Measurements from ENCODE around the gene AFG1L. TPM values are rescaled to one million over a fixed set of nuclear protein-coding genes. Genes with fewer than 3 reads are reported as not detected.
"Not testable (repeated sequence)": the region's sequence is repeated elsewhere in the genome, so short reads cannot be mapped to it uniquely, and the experiment has no call there.

Gene AFG1L
- total RNA-seq, 2 donors from 2014 or later = 3.5 TPM

DNA sequence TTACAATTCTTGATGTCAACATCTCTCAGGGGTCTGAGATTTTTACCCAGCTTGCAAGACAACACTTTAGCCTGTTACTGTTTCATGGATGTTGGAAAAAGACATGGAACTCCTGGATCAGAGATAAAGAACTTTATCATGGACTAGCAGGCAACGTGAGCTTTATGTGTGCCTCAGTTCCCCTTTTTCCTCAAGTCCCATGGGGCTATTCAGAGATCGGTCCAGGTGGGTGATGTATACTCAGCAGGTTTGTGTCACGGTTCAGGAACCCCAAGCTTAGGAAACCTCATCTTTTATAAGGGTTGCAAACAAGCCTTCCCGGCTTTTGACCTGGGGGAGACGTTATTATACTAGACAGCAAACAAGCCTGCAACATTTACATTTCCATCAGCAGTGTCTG is 15.0 kb downstream of the AFG1L start:
- H3K4me1 ChIP-seq (replicated peaks) = no peaks in the 10 kb centered on the region
- intact Hi-C loops (cut with DNase I) = no loop called here
- no peaks in the 10 kb centered on the region for H3K27me3 ChIP-seq (replicated peaks; ENCODE audit: insufficient read depth)
- TF ChIP-seq POLR2AphosphoS5 (IDR thresholded peaks at IDR 0.05) (no peak), POLR2A (IDR thresholded peaks at IDR 0.05) (no peak)
- TF ChIP-seq, protein P1, sequence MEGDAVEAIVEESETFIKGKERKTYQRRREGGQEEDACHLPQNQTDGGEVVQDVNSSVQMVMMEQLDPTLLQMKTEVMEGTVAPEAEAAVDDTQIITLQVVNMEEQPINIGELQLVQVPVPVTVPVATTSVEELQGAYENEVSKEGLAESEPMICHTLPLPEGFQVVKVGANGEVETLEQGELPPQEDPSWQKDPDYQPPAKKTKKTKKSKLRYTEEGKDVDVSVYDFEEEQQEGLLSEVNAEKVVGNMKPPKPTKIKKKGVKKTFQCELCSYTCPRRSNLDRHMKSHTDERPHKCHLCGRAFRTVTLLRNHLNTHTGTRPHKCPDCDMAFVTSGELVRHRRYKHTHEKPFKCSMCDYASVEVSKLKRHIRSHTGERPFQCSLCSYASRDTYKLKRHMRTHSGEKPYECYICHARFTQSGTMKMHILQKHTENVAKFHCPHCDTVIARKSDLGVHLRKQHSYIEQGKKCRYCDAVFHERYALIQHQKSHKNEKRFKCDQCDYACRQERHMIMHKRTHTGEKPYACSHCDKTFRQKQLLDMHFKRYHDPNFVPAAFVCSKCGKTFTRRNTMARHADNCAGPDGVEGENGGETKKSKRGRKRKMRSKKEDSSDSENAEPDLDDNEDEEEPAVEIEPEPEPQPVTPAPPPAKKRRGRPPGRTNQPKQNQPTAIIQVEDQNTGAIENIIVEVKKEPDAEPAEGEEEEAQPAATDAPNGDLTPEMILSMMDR (IDR thresholded peaks at IDR 0.05) = no peak
- H3K4me3 ChIP-seq = no peak overlapping the region
- no peak for DNase-seq (ENCODE audit: low spot score)
- WGBS = 90% methylated on average over 5 of the region's 5 CpGs
- no peaks in the 10 kb centered on the region for H3K36me3 ChIP-seq
- H3K27ac ChIP-seq = no peak overlapping the region
- no peaks in the 10 kb centered on the region for H3K9me3 ChIP-seq

DNA sequence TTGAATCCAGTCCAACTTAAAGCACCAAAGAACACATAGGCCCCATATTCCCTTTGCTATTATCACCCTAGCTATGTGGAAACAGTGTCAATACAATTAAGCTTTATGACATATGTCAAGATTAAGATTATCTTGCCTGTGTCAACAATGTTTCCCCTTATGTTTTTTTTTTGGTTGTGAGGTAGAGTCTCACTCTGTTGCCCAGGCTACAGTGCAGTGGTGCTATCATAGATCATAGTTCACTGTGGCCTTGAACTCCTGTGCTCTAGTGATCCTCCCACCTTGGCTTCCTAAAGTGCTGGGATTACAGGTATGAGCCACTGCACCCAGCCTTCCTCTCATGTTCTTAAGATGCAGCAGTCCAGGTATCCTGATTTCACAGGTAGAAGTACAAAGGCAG is 17.8 kb downstream of the AFG1L start:
- no peaks in the 10 kb centered on the region for H3K4me1 ChIP-seq (replicated peaks)
- TF ChIP-seq, protein P1 (IDR thresholded peaks at IDR 0.05) = no peak
- TF ChIP-seq POLR2A (IDR thresholded peaks at IDR 0.05) = no peak
- TF ChIP-seq POLR2AphosphoS5 (IDR thresholded peaks at IDR 0.05) = no peak
- H3K9me3 ChIP-seq = no peaks in the 10 kb centered on the region
- no peak for DNase-seq (ENCODE audit: low spot score)
- no peak overlapping the region for H3K27ac ChIP-seq
- H3K36me3 ChIP-seq = no peaks in the 10 kb centered on the region
- no peaks in the 10 kb centered on the region for H3K27me3 ChIP-seq (replicated peaks; ENCODE audit: insufficient read depth)
- intact Hi-C loops (cut with DNase I) = no loop called here
- H3K4me3 ChIP-seq = no peak overlapping the region

DNA sequence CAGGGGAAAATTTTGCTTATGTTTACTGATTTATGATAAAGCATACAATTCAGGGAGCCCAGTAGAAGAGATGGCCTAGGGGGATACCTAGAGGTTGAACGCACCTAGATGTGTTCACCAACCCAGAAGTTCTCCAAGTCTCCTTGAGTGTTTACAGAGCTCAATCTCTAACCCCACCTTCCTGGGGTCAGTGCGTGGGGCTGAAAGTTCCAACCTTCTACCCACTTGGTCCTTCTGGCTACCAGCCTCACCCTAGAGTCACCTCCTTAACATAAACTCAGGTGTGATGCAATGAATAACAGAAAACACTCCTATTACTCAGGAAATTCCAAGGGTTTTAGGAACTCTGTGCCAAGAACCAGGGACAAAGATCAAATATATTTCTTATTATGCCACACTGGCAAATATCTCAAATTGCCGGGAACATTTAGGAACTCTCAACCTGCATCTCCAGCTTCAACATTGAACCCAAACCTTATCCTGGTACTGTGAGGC is 26.4 kb downstream of the AFG1L start:
- H3K4me3 ChIP-seq = no peak overlapping the region
- no peaks in the 10 kb centered on the region for H3K9me3 ChIP-seq
- H3K27me3 ChIP-seq (replicated peaks; ENCODE audit: insufficient read depth) = no peaks in the 10 kb centered on the region
- H3K4me1 ChIP-seq (replicated peaks) = no peaks in the 10 kb centered on the region
- 97% methylated on average over 3 of the region's 3 CpGs for WGBS
- intact Hi-C loops (cut with DNase I) = no loop called here
- DNase-seq (ENCODE audit: low spot score) = no peak
- TF ChIP-seq POLR2A (IDR thresholded peaks at IDR 0.05) = no peak
- TF ChIP-seq, protein P1 (IDR thresholded peaks at IDR 0.05) = no peak
- no peak for TF ChIP-seq POLR2AphosphoS5 (IDR thresholded peaks at IDR 0.05)
- no peak overlapping the region for H3K27ac ChIP-seq
- H3K36me3 ChIP-seq = no peaks in the 10 kb centered on the region

DNA sequence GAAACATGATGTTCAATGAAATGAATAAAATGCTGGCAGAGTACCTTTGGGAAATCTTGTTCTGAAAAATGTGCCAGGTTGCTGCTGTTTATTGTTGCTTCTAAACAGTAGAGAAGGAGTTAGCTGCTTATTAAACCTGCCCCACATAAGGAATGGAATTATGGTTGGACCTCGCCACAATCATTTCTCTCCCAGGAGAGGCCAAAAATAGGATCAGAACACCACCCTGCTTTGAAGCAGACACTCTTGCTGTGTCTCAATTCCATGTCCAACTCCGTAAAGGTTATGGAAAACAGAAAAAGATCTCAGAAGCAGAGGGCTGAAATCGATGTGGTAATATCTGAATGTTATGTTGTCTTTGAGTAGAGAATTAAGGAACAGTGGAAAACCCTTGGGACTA is 27.9 kb downstream of the AFG1L start:
- TF ChIP-seq, protein P1 (IDR thresholded peaks at IDR 0.05) = no peak
- no peak for TF ChIP-seq POLR2AphosphoS5 (IDR thresholded peaks at IDR 0.05)
- no peak for TF ChIP-seq POLR2A (IDR thresholded peaks at IDR 0.05)
- Histone ChIP-seq H3K27me3 (replicated peaks; ENCODE audit: insufficient read depth) (no peaks in the 10 kb centered on the region), H3K36me3 (no peaks in the 10 kb centered on the region), H3K9me3 (no peaks in the 10 kb centered on the region), H3K4me1 (replicated peaks) (no peaks in the 10 kb centered on the region), H3K27ac (no peak overlapping the region), H3K4me3 (no peak overlapping the region)
- no peak for DNase-seq (ENCODE audit: low spot score)
- WGBS = 89% methylated on average over 3 of the region's 3 CpGs
- intact Hi-C loops (cut with DNase I) = no loop called here

DNA sequence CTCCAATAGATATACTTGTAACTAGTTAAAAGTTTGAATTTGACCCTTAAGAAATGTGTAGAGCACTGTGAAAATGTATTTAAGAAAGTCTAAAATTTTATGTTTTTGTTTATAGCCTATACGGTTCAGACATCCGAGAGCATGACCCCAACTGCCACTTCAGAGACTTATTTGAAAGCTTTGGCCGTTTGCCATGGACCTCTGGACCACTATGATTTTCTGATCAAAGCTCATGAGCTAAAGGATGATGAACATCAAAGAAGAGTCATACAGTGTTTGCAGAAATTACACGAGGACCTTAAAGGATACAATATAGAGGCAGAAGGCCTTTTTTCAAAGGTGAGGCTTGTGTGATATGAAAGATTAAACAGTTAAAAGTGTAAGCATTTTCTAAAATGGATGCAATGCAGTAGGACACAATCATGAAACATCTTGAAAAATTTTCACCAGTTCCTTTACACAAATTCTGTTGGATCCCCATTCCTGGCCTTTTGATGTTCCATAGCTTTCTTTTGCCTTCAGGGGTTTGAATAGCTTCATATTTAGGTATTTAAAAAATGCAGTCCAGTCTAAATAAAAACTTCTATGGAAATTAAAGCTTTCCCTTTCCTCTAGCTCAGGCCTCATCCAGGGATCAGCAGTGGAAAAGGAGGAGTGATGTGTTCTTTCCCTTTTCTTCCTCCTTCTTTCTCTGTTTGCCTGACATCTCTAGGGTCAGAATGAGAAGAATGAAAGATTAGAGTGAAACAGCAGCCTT is 29.0 kb downstream of the AFG1L start:
- intact Hi-C loops (cut with DNase I) = no loop called here
- TF ChIP-seq POLR2AphosphoS5 (IDR thresholded peaks at IDR 0.05) (no peak), POLR2A (IDR thresholded peaks at IDR 0.05) (no peak)
- TF ChIP-seq, protein P1 (IDR thresholded peaks at IDR 0.05) = no peak
- no peak for DNase-seq (ENCODE audit: low spot score)
- Histone ChIP-seq H3K27me3 (replicated peaks; ENCODE audit: insufficient read depth) (no peaks in the 10 kb centered on the region), H3K9me3 (no peaks in the 10 kb centered on the region), H3K27ac (no peak overlapping the region), H3K36me3 (no peaks in the 10 kb centered on the region), H3K4me3 (no peak overlapping the region), H3K4me1 (replicated peaks) (no peaks in the 10 kb centered on the region)
- 83% methylated on average over 4 of the region's 4 CpGs for WGBS

DNA sequence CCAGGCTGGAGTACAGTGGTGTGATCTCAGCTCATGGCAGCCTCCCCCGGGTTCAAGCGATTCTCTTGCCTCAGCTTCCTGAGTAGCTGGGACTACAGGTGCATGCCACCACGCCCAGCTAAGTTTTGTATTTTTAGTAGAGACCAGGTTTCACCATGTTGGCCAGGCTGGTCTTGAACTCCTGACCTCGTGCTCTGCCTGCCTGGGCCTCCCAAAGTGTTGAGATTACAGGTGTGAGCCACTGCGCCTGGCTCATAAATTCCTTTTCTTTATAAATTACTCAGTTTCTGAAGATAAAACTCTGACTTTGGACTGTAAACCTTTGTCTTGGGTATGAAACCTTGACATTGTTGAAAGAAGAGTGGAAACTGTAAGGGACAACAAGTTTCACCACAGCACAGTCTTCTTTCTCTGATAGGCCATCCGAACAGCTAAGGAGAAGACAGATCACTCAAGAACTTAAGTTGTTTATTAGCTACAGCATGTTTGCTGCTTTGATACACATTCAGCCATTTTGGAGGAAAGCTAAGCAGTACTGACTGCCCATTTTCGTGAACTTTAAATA is 35.4 kb downstream of the AFG1L start:
- H3K4me3 ChIP-seq; intact Hi-C loops (cut with DNase I); DNase-seq (ENCODE audit: low spot score); H3K36me3 ChIP-seq; H3K4me1 ChIP-seq (replicated peaks); H3K27me3 ChIP-seq (replicated peaks; ENCODE audit: insufficient read depth); H3K9me3 ChIP-seq; H3K27ac ChIP-seq: not testable (repeated sequence)
- WGBS = 93% methylated on average over 7 of the region's 7 CpGs

Measured in prostate gland (tissue), 2 donors.